IMR-90 (cell line): ENCODE data around the gene ETV7.

Experiments used
- BHLHE40 ChIP-seq: fragments of 150-350 bp; IDR thresholded peaks from 2 replicates; pipeline ENCODE4 v1.6.1; 2016; ENCODE audit warnings: mild to moderate bottlenecking, low read depth, low read length
- CEBPB ChIP-seq: IDR thresholded peaks from 2 replicates; pipeline ENCODE4 v1.6.1; 2012; ENCODE audit warnings: low read depth, low read length, improper control_type of control experiment
- CHD1 ChIP-seq: IDR thresholded peaks from 2 replicates; pipeline ENCODE4 v1.6.1; 2012; ENCODE audit warnings: low read depth, low read length, improper control_type of control experiment
- CTCF ChIP-seq: conservative IDR thresholded peaks from 2 replicates; pipeline ENCODE4 v1.5.1; 2012; ENCODE audit warnings: mild to moderate bottlenecking, low read depth, low read length, improper control_type of control experiment
- FOS ChIP-seq: fragments of 150-350 bp; IDR thresholded peaks from 2 replicates; pipeline ENCODE4 v1.6.1; 2016; ENCODE audit warnings: low read depth, low read length
- MAFK ChIP-seq: IDR thresholded peaks from 2 replicates; pipeline ENCODE4 v1.6.1; 2012; ENCODE audit warnings: low read depth, low read length, improper control_type of control experiment
- MAZ ChIP-seq: IDR thresholded peaks from 2 replicates; pipeline ENCODE4 v1.6.1; 2012; ENCODE audit warnings: low read depth, mild to moderate bottlenecking, low read length, improper control_type of control experiment, moderate library complexity, borderline replicate concordance
- POLR2A ChIP-seq: IDR thresholded peaks from 2 replicates; pipeline ENCODE4 v1.6.1; 2012; ENCODE audit warnings: mild to moderate bottlenecking, low read depth, low read length
- RAD21 ChIP-seq: IDR thresholded peaks from 2 replicates; pipeline ENCODE4 v1.6.1; 2012; ENCODE audit warnings: low read length, improper control_type of control experiment
- RFX5 ChIP-seq: IDR thresholded peaks from 2 replicates; pipeline ENCODE4 v1.8.0; 2012; ENCODE audit warnings: low read depth, mild to moderate bottlenecking, low read length, moderate library complexity
- SMC3 ChIP-seq: fragments of 150-350 bp; IDR thresholded peaks from 2 replicates; pipeline ENCODE4 v1.6.1; 2016; ENCODE audit warnings: low read depth, mild to moderate bottlenecking, antibody characterized with exemption, low read length, moderate library complexity
- USF2 ChIP-seq: fragments of 150-350 bp; IDR thresholded peaks from 2 replicates; pipeline ENCODE4 v1.6.1; 2017; ENCODE audit warnings: mild to moderate bottlenecking, antibody characterized with exemption, low read length, low read depth

- TF ChIP-seq CTCF (no peak), POLR2A (no peak), CHD1 (no peak), FOS (no peak), RAD21 (no peak), RFX5 (no peak), USF2 (no peak), MAFK (no peak), SMC3 (no peak), MAZ (no peak), CEBPB (no peak), BHLHE40 (no peak)
These were observed 57.6 kb downstream of the ETV7 start for GRCh38 chr6:36329798-36330291.
